HepG2 (cell line): ENCODE data around the gene ZDHHC14. TPM values are rescaled to one million over a fixed set of nuclear protein-coding genes. Genes with fewer than 3 reads are reported as not detected.

Experiments
- ATAC-seq: fragments of 200-7000 bp; cut with Tn5 transposase; 3 replicates; pipeline ENCODE4 v1.9.1; 2020; ENCODE audit warnings: mild to moderate bottlenecking, moderate library complexity
- BruUV-seq: library from RNA; stranded (reverse); fragments of 400-500 nt; replicated peaks from 2 replicates; lab custom pipeline; 2021; lab: Mats Ljungman, UMichigan
- CTCF ChIA-PET: fragments of 300-600 bp; formaldehyde crosslinking; extraction: SDS; loops from one replicate; lab custom pipeline; 2021; ENCODE audit warnings: low total read pairs, inconsistent platforms, low intra/inter-chr PET ratio; lab: Yijun Ruan, JAX
- POLR2A ChIA-PET: fragments of 350-600 bp; sonication (Branson Sonifier 250); formaldehyde crosslinking; loops from one replicate; lab custom pipeline; 2020; ENCODE audit warnings: antibody characterized with exemption, inconsistent platforms; lab: Yijun Ruan, JAX
- DNase-seq: peaks from one replicate; pipeline ENCODE4 v3.0.0-alpha.2; 2015; ENCODE audit warnings: low spot score
- FAIRE-seq: peaks from 3 replicates; lab custom pipeline; 2011; peaks lifted over from hg19 to GRCh38; lab: Jason Lieb, UNC
- H2AFZ ChIP-seq: one replicate; pipeline ENCODE4 v1.6.1; 2011; ENCODE audit warnings: low read length, inconsistent platforms
- H3K27ac ChIP-seq: fragments of 300-600 bp; 3 replicates; pipeline ENCODE4 v1.8.0; 2011; ENCODE audit warnings: mixed run types, mild to moderate bottlenecking, mixed read lengths, low read length, inconsistent platforms; ENCODE audit not compliant: insufficient read depth; ENCODE audit errors: extremely low read length
- H3K27me3 ChIP-seq, 2 experiments: fragments of 200-600 bp in 1 of 2; 2 replicates in 1 of 2; 3 replicates in 1 of 2; pipeline versions ENCODE4 v1.6.0 to v1.8.0; 2011; ENCODE audit warnings: low read length in 2 of 2, mild to moderate bottlenecking in 2 of 2, moderate library complexity in 2 of 2, inconsistent platforms in 1 of 2; ENCODE audit not compliant: insufficient read depth in 2 of 2, control insufficient read depth in 1 of 2
- H3K36me3 ChIP-seq, 2 experiments: fragments of 200-600 bp in 1 of 2; replicated peaks in 1 of 2; 2 replicates in 1 of 2; 3 replicates in 1 of 2; pipeline versions ENCODE4 v1.5.1 to v1.8.0; 2011; ENCODE audit warnings: low read length in 2 of 2, inconsistent platforms in 1 of 2; ENCODE audit not compliant: insufficient read depth in 2 of 2, control insufficient read depth in 1 of 2
- H3K4me1 ChIP-seq: 2 replicates; pipeline ENCODE4 v1.5.1; 2012; ENCODE audit warnings: low read length, inconsistent platforms; ENCODE audit not compliant: insufficient read depth
- H3K4me2 ChIP-seq: 2 replicates; pipeline ENCODE4 v1.6.0; 2011; ENCODE audit warnings: low read depth, low read length, inconsistent platforms
- H3K4me3 ChIP-seq, 3 experiments: fragments of 200-600 bp in 1 of 3; sonication (generic), shearing (Covaris generic) in 1 of 3; replicated peaks in 1 of 3; 2 replicates each; pipeline ENCODE4 v1.5.1; 2011 to 2016; ENCODE audit warnings: low read length in 3 of 3, inconsistent platforms in 2 of 3, low read depth in 2 of 3, mild to moderate bottlenecking in 2 of 3, control low read depth in 1 of 3, mixed read lengths in 1 of 3; ENCODE audit not compliant: insufficient read depth in 1 of 3
- H3K79me2 ChIP-seq: one replicate; pipeline ENCODE4 v1.6.1; 2011; ENCODE audit warnings: low read length, inconsistent platforms; ENCODE audit not compliant: insufficient read depth
- H3K9ac ChIP-seq: 2 replicates; pipeline ENCODE4 v1.6.0; 2011; ENCODE audit warnings: mild to moderate bottlenecking, low read depth, low read length, inconsistent platforms; ENCODE audit not compliant: insufficient read depth
- H3K9me3 ChIP-seq: 2 replicates; pipeline ENCODE4 v1.5.1; 2012; ENCODE audit warnings: mild to moderate bottlenecking, low read length
- H4K20me1 ChIP-seq: 2 replicates; pipeline ENCODE4 v1.6.0; 2011; ENCODE audit warnings: inconsistent platforms, mild to moderate bottlenecking, low read length, moderate library complexity; ENCODE audit not compliant: insufficient read depth
- WGBS: methylation state at CpG from one replicate; pipeline ENCODE4 v1.1.6; 2017; ENCODE audit warnings: low lambda C conversion rate; 5-methylcytosine and 5-hydroxymethylcytosine counted together
- in situ Hi-C: cut with HindIII; loops from 2 replicates; pipeline ENCODE4 v1.10.0; 2017; ENCODE audit warnings: low pct_unique_long_range_greater_than_20kb; ENCODE audit not compliant: extremely low pct_ligation_motif_present
- intact Hi-C: fragments of 100-400 bp; cut with micrococcal nuclease; formaldehyde crosslinking; loops from one replicate; pipeline ENCODE4 v1.10.0; 2022; ENCODE audit not compliant: unreplicated experiment
- polyA plus RNA-seq, 8 experiments: library from polyadenylated mRNA; depleted of rRNA in 3 of 8; stranded (reverse) in 7 of 8; unstranded in 1 of 8; fragments of >200 nt; fragmentation: Illumina TruSeq in 4 of 8; extraction: Trizol in 4 of 8; gene quantifications; 2 replicates each; pipeline versions ENCODE4 v1.2.1 to v1.2.3, GENCODE V29; 2011 to 2016; ENCODE audit warnings: low read depth in 4 of 8, missing spikeins in 1 of 8, mixed read lengths in 1 of 8; ENCODE audit not compliant: insufficient read depth in 1 of 8
- total RNA-seq, 5 experiments: library from RNA; depleted of rRNA; stranded (reverse); fragments of >200 nt; fragmentation: Illumina TruSeq; extraction: Trizol; gene quantifications; 2 replicates each; pipeline ENCODE4 v1.2.3, GENCODE V29; 2016; ENCODE audit warnings: low read depth in 1 of 5
- TF ChIP-seq, protein P1 (sequence below): sonication (generic); formaldehyde crosslinking; IDR thresholded peaks from 2 replicates; pipeline ENCODE4 v1.8.0; 2022; ENCODE audit warnings: mild to moderate bottlenecking, missing genetic modification reagents, moderate library complexity
- TF ChIP-seq, protein P2 (sequence below), 2 experiments: IDR thresholded peaks; 2 replicates each; pipeline ENCODE4 v1.6.1; 2011 to 2012; ENCODE audit warnings: low read length in 2 of 2, borderline replicate concordance in 1 of 2, low read depth in 1 of 2, mild to moderate bottlenecking in 1 of 2, moderate library complexity in 1 of 2

ZDHHC14 gene
- total and polyA plus RNA-seq, 2 of the 13 experiments (the other 11 are each of a cell fraction or from before 2014, with no cell fraction given), result 3.7 to 9.5 TPM

- Histone ChIP-seq H3K4me2 (no peak overlapping the region), H3K9me3 (no peaks in the 10 kb centered on the region), H3K4me3 (no peak overlapping the region), H3K36me3 (no peaks in the 10 kb centered on the region), H3K27ac (no peak overlapping the region), H4K20me1 (no peaks in the 10 kb centered on the region), H3K79me2 (no peaks in the 10 kb centered on the region), H3K27me3 (no peaks in the 10 kb centered on the region), H2AFZ (no peak overlapping the region), H3K9ac (no peak overlapping the region), H3K4me1 (no peaks in the 10 kb centered on the region)
- DNase-seq (no peak), ATAC-seq (no peak), FAIRE-seq (no peak)
- ChIA-PET POLR2A (no interaction called here), CTCF (no interaction called here)
- no TSS peak for BruUV-seq
- intact Hi-C loops, result no loop called here
- TF ChIP-seq, protein P1, sequence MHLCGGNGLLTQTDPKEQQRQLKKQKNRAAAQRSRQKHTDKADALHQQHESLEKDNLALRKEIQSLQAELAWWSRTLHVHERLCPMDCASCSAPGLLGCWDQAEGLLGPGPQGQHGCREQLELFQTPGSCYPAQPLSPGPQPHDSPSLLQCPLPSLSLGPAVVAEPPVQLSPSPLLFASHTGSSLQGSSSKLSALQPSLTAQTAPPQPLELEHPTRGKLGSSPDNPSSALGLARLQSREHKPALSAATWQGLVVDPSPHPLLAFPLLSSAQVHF (CRISPR knock-in tag), result no peak
- TF ChIP-seq, protein P2, sequence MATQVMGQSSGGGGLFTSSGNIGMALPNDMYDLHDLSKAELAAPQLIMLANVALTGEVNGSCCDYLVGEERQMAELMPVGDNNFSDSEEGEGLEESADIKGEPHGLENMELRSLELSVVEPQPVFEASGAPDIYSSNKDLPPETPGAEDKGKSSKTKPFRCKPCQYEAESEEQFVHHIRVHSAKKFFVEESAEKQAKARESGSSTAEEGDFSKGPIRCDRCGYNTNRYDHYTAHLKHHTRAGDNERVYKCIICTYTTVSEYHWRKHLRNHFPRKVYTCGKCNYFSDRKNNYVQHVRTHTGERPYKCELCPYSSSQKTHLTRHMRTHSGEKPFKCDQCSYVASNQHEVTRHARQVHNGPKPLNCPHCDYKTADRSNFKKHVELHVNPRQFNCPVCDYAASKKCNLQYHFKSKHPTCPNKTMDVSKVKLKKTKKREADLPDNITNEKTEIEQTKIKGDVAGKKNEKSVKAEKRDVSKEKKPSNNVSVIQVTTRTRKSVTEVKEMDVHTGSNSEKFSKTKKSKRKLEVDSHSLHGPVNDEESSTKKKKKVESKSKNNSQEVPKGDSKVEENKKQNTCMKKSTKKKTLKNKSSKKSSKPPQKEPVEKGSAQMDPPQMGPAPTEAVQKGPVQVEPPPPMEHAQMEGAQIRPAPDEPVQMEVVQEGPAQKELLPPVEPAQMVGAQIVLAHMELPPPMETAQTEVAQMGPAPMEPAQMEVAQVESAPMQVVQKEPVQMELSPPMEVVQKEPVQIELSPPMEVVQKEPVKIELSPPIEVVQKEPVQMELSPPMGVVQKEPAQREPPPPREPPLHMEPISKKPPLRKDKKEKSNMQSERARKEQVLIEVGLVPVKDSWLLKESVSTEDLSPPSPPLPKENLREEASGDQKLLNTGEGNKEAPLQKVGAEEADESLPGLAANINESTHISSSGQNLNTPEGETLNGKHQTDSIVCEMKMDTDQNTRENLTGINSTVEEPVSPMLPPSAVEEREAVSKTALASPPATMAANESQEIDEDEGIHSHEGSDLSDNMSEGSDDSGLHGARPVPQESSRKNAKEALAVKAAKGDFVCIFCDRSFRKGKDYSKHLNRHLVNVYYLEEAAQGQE (IDR thresholded peaks at IDR 0.05; ENCODE audit: borderline replicate concordance in 1 of 2, low read depth in 1 of 2, low read length in 2 of 2), result peak in 1 of 2 experiments; percentile 62; a peak in 1 of 4 replicates
- WGBS, result 53% methylated on average over 4 of the region's 4 CpGs
- in situ Hi-C loops, result no loop called here
Observed at GRCh38 chr6:157677235-157677634, 296.2 kb downstream of the ZDHHC14 start.
